ENCODE measurements around the gene DOCK1.

DOCK1 gene

DNA sequence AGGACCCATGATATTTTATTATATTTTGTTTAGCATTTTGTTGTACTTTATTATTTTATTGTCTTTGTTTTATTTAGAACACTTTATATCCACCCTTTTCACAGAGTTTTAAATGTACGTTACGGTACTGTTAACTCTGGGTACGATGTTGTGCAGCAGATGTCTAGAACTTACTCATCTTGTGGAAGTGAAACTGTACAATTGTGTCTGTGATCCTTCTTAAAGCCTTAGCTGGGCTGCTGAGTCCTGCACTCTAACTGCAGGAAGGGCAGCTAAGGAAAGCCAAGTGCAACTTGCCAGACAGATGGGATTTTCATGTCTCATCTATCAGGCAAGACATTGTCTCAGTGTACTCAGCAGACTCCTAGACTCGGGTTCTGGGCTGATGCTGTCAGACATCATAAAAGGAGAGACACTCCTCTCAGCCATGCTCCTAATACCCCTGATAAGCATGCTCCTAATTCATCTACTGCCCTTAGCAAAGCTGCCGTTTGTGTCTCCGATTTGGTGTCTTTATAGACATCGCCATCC is 305.8 kb downstream of the DOCK1 start:
- TF ChIP-seq GATA3 (IDR thresholded peaks at IDR 0.05; ENCODE audit: low read depth, low read length), result no peak

DNA sequence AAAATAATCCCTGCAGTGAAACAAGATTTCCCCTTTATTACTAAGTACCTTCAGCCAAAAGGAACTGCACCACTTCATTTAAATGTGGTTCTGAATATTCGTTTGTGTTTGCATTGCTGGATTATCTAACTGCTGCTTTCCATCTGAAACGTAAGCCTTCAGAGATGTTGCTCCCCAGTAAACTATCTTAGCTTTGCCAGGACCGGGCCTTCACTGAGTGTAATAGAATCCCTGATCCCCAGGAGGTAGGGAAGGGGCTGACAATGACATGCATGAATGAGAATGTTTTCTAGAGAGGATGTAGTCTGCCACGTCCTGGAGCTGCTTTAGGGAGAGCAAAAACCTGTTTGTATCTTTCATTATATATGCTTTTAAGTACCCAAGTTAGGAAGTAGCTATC is 310.6 kb downstream of the DOCK1 start:
- TF ChIP-seq GATA3 (IDR thresholded peaks at IDR 0.05; ENCODE audit: low read depth, low read length) (no peak), GATA2 (IDR thresholded peaks at IDR 0.05; ENCODE audit: low read depth, low read length) (no peak)

DNA sequence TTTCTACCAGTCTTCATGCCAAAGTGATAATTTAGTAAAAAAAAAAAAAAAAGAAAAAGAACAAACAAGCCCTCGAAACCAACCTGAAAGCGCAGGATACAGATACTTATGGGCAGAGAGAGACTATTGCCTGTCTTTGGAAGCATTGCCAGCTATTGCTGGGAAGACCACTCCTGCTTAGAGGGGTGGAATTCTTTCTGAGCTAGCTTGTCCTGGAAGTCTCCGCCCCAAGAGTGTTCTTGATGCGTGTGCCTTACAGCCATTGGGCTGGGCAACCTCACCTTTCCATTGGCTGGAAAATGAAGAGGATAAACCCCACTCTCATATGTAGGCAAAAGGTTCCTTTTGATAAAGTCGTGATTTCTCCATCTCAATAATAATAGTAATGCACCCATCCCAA is 311.0 kb downstream of the DOCK1 start:
- TF ChIP-seq GATA3 (IDR thresholded peaks at IDR 0.05; ENCODE audit: low read depth, low read length) (no peak), GATA2 (IDR thresholded peaks at IDR 0.05; ENCODE audit: low read depth, low read length) (no peak)

DNA sequence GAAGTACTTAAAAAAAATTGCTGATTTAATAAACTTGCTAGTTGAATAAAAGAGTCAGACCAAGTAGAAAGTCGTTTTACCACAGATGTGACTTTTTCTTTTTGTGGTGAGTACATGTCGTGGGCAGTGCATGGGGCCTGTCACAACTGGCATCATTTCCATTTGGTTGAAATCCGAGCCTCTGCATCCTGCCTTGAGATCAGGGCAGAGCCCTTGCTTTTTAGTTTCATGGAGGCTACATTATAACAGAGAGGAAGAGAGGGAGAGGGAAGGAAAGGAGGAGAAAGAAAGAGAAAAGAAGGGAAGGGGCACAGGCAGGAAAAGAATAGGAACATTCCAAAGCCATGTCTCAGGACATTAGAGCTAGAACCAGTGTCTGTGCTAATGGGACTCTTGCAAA is 311.6 kb downstream of the DOCK1 start:
- TF ChIP-seq GATA2 (IDR thresholded peaks at IDR 0.05; ENCODE audit: low read depth, low read length) (no peak), GATA3 (IDR thresholded peaks at IDR 0.05; ENCODE audit: low read depth, low read length) (no peak)

DNA sequence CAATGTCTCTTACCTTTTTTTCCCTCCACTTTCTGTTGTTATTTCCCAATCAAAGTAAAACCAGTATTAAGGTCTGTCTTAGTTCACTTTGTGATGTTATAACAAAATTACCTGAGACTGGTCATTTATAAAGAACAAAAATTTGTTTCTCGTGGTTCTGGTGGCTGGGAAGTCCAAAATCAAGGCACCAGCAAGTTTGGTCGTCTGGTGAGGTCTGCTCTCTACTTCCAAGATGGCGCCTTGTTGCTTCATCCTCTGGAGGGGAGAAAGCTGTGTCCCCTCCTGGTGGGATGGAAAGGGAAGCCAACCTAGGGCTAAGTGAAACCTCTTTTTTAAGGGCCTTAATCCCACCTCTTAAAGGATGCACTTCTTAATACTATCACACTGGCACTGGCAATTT is 313.4 kb downstream of the DOCK1 start:
- no peak for TF ChIP-seq GATA3 (IDR thresholded peaks at IDR 0.05; ENCODE audit: low read depth, low read length)
- no peak for TF ChIP-seq GATA2 (IDR thresholded peaks at IDR 0.05; ENCODE audit: low read depth, low read length)

DNA sequence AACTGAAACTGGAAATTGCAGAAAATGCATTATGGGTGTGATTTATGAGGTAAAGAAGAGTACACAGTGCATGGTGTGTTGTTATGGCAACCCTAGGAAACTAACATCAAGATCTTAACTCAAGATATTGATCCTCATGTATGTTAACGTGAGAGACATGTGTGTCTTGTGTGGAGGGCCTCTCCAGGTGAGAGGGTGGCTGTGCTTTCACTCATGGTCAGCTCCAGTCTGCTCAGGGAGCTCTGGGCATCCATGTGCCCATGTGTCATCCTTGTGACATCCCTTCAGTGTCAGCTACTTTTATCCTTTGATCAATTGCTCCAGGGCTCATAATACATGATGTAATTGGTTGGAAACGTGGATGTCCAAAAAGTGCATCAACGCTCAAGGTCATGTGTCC is 316.1 kb downstream of the DOCK1 start:
- peak; percentile 46 for TF ChIP-seq GATA2 (IDR thresholded peaks at IDR 0.05; ENCODE audit: low read depth, low read length)
- TF ChIP-seq GATA3 (IDR thresholded peaks at IDR 0.05; ENCODE audit: low read depth, low read length), result no peak

DNA sequence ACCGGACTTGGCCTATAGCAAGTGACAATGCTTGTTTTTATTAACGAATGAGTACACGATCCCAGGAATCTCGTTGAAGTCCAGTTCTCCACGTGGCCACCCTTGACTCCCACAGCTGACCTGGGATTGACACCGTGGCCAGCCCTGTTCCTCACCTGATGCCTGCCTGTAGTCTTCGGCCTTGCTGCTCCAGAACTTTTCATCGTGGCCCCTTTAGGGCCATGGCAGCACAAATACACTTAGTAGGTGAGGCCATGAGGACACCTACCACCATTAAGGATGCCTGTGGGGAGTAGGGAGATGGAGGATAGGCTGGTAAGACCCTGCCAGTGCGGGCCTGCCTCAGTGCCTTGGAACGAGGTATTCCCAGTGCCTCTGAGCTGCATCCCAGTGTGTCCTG is 321.8 kb downstream of the DOCK1 start:
- no peak for TF ChIP-seq GATA2 (IDR thresholded peaks at IDR 0.05; ENCODE audit: low read depth, low read length)
- no peak for TF ChIP-seq GATA3 (IDR thresholded peaks at IDR 0.05; ENCODE audit: low read depth, low read length)

DNA sequence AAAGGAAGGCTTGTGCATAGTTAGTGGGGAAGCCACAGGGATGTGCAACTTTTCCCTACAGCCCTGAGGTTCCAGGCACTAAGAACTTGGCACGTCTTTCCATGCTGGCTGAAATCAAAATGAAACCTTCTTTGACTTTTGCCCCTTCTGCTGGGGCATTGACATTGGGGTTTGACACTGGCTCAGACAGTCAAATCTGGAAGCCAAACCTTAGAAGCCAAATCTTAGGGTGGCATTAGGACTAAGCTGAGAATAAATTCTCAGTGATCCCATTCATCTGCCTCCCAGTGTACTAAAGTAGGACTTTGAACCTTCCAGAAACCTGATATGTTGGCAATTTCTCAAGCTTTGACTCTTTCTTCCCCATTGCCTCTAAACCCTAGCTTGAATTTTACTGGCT is 322.4 kb downstream of the DOCK1 start:
- TF ChIP-seq GATA3 (IDR thresholded peaks at IDR 0.05; ENCODE audit: low read depth, low read length) (no peak), GATA2 (IDR thresholded peaks at IDR 0.05; ENCODE audit: low read depth, low read length) (no peak)

DNA sequence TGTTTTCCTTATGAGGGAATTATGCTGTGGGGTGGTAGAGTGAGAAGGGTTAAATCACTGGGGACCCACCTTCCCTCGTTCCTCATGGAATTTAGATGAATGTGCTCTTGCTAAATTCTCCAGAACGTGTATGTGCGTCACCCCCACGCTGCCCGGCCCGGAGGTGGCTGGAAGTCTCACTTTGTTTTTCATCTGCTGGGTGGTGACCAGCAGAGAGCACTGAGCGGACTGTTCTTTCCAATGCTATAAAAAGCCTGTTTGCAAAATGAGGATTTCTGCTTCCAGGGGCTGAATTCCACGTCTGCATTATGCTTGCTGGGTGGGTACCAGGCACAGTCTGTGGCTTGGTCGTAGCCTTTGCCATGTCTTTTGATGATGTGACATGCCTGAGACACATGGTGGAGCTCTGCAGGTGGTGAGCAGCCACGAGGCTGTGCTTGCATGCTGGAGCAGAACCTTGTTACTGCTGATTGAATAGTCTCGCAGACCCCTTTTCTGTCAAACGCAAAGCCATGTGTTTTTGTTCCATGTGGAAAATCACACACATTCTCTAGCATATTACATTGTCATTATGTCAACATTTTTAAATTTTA is 323.1 kb downstream of the DOCK1 start:
- TF ChIP-seq GATA3 (IDR thresholded peaks at IDR 0.05; ENCODE audit: low read depth, low read length) (no peak), GATA2 (IDR thresholded peaks at IDR 0.05; ENCODE audit: low read depth, low read length) (no peak)

DNA sequence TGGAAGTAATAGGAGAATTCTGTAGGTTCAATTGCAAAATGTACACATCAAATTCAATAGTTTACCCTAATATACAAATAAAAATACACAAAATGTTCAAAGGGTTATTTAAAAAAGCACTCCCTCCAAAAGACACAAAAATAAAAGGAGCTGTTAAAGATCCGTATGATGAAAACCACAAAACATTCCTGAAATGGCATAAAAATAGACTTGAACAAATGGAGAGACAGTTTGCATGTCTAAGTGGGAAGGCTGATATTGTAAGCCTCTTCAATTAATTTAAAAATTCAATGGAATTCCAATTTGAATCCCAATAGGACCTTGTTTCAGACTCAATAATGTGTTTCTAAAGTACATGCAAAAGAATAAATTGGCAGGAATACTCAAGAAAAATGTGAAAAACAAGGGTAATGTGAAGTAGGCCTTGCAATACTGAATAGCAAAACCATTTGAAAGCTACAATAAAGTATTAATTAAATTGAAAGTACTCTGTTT is 329.1 kb downstream of the DOCK1 start:
- TF ChIP-seq GATA2 (IDR thresholded peaks at IDR 0.05; ENCODE audit: low read depth, low read length) (no peak), GATA3 (IDR thresholded peaks at IDR 0.05; ENCODE audit: low read depth, low read length) (no peak)

DNA sequence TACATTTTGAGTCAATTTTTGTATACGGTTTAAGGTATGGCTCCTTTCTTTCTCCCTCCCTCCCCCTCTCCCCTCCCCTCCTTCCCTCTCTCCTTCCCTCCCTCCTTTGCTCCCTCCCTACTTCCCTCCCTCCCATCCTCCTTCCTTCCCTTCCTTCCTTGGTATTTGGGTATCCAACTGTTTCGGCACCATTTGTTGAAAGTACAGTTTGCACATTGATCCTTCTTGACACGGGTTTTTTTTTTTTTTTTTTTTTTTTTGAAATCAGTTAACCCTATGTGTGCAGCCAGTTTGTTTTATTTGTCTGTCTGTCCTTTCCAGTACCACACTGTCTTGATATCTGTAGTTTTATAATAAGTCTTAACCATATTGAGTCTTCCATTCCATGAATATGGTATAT is 331.0 kb downstream of the DOCK1 start:
- TF ChIP-seq GATA3 (IDR thresholded peaks at IDR 0.05; ENCODE audit: low read depth, low read length) (no peak), GATA2 (IDR thresholded peaks at IDR 0.05; ENCODE audit: low read depth, low read length) (no peak)

DNA sequence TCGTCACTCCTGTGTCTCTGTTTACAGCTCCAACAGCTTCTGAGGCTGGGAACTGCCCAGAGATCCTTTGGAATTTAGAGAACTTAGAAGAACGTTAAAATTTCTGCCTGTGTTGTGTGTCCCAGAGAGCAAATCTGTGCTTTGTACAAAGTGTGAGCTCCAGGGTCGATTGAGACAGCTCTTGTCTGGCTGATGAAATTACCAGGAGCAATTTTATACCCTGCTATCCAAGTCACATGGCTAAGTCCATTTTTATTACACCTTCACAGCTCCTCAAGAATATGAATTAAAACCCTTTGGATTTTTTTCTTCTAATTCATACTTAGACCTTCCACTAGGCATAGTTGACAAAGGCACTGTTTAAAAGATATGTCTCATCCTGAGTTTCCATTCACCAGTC is 337.7 kb downstream of the DOCK1 start:
- no peak for TF ChIP-seq GATA3 (IDR thresholded peaks at IDR 0.05; ENCODE audit: low read depth, low read length)
- no peak for TF ChIP-seq GATA2 (IDR thresholded peaks at IDR 0.05; ENCODE audit: low read depth, low read length)

DNA sequence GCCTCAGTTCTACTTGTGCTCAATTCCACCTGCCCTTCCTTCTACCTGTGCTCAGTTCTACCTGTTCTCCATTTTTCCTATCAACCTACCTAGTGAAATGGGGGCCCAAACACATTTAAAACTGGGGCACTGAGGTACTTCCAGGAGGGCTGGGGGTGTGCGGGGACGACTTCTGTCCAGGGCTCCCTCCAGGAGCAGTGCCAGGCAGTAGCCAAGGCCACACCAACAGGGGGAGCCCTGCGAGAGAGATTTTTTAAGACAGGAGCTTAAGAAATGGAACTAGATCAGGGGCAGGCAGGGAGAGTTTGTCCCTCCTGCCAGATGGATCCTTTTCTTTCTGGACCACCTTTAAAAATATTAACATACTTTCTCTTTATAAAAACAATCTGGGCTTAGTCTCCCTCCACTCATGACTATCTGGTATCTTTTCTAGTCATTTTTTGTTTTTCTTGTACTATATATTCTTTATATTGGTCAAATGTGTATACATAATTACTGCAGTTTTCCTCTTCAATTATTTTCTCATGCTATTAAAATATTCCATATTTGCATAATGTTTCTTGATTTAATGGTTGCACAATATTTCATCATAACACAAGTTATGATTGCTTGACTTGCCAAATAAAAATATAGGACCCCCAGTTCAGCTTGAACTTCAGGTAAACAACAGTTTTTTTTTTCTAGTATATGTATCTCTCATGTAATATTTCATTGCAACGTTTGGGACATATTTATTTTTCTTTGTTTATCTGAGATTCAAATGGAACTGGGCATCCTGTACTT is 338.5 kb downstream of the DOCK1 start:
- TF ChIP-seq GATA3 (IDR thresholded peaks at IDR 0.05; ENCODE audit: low read depth, low read length) (no peak), GATA2 (IDR thresholded peaks at IDR 0.05; ENCODE audit: low read depth, low read length) (no peak)

DNA sequence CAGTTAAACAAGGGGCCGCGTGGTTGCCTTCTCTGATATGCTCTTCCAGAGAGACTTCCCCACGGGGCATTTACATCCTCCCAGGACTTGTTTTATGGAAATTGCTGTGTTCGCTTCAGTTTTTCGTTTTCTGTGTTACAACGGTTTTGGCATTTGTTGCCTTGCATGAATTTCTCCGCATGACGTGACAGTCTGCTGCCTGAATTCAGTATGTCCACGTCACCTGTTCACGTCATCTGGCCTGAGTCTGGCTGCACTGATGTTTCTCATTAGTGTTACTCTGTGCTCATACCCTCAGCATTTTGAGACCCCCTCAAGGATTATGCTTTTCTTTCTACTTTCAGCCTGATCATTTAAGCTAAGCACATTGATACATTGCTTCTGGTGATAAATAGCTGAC is 340.2 kb downstream of the DOCK1 start:
- TF ChIP-seq GATA3 (IDR thresholded peaks at IDR 0.05; ENCODE audit: low read depth, low read length) (no peak), GATA2 (IDR thresholded peaks at IDR 0.05; ENCODE audit: low read depth, low read length) (no peak)

DNA sequence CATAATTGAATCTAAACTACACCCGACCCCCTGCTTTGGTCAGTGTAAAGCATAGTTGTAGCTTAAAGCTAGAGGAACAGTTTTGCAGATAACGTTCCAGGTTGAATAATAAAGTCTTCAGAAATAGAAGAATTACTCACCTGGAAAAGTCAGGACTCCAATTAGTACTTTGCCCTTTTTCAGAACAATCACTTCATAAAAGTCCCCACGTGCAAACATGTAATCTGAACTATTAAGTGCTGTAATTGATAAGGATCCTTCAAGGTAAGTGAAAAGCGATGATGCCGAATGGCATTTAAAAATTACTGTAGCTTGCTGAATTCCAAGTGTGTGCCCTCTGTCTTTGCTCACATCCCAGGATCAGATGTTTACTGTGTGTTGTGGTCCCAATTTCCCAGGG is 344.8 kb downstream of the DOCK1 start:
- TF ChIP-seq GATA2 (IDR thresholded peaks at IDR 0.05; ENCODE audit: low read depth, low read length) (no peak), GATA3 (IDR thresholded peaks at IDR 0.05; ENCODE audit: low read depth, low read length) (no peak)
